ENCODE measurements around the gene FAM174C.

Gene FAM174C

GRCh38 chr19:1286487-1287353, 11.4 kb downstream of the FAM174C start:
- DNase-seq (ENCODE audit: low spot score), result no peak

- no peak for DNase-seq (ENCODE audit: low spot score)
Measured at GRCh38 chr19:1287354-1288225, 12.3 kb downstream of the FAM174C start.

- DNase-seq (ENCODE audit: low spot score), result no peak
Measured at GRCh38 chr19:1288226-1288612, 12.9 kb downstream of the FAM174C start.

- no peak for DNase-seq (ENCODE audit: low spot score)
Measured at GRCh38 chr19:1288833-1289685, 13.7 kb downstream of the FAM174C start.

GRCh38 chr19:1289686-1290025, 14.3 kb downstream of the FAM174C start:
- DNase-seq (ENCODE audit: low spot score), result no peak

- DNase-seq (ENCODE audit: low spot score), result no peak
Measured at GRCh38 chr19:1290196-1290702, 14.9 kb downstream of the FAM174C start.

- no peak for DNase-seq (ENCODE audit: low spot score)
Measured at GRCh38 chr19:1290703-1291651, 15.6 kb downstream of the FAM174C start.

GRCh38 chr19:1291761-1292418, 16.6 kb downstream of the FAM174C start:
- DNase-seq (ENCODE audit: low spot score), result no peak

- DNase-seq (ENCODE audit: low spot score), result no peak
Measured at GRCh38 chr19:1292419-1293151, 17.3 kb downstream of the FAM174C start.

- no peak for DNase-seq (ENCODE audit: low spot score)
Measured at GRCh38 chr19:1293782-1294604, 18.7 kb downstream of the FAM174C start.

- no peak for DNase-seq (ENCODE audit: low spot score)
Measured at GRCh38 chr19:1294688-1295087, 19.4 kb downstream of the FAM174C start.

GRCh38 chr19:1295169-1296012, 20.1 kb downstream of the FAM174C start:
- no peak for DNase-seq (ENCODE audit: low spot score)

GRCh38 chr19:1296078-1296477, 20.7 kb downstream of the FAM174C start:
- no peak for DNase-seq (ENCODE audit: low spot score)

- DNase-seq (ENCODE audit: low spot score), result no peak
Measured at GRCh38 chr19:1296575-1297271, 21.4 kb downstream of the FAM174C start.

GRCh38 chr19:1298235-1298634, 22.9 kb downstream of the FAM174C start:
- no peak for DNase-seq (ENCODE audit: low spot score)

GRCh38 chr19:1299801-1300200, 24.5 kb downstream of the FAM174C start:
- no peak for DNase-seq (ENCODE audit: low spot score)
